GM19438 (cell line): ENCODE measurements around the gene GMCL1.
"Not testable (repeated sequence)": the region's sequence is repeated elsewhere in the genome, so short reads cannot be mapped to it uniquely, and the experiment has no call there.

Experiments used
- ATAC-seq: cut with Tn5 transposase; IDR thresholded peaks from one replicate; pipeline ENCODE4 v1.9.1; 2021; ENCODE audit warnings: low read depth; ENCODE audit not compliant: unreplicated experiment

GMCL1 gene

GRCh38 chr2:69847068-69847828 lies 17.8 kb downstream of the GMCL1 start:
- no peak for ATAC-seq

DNA sequence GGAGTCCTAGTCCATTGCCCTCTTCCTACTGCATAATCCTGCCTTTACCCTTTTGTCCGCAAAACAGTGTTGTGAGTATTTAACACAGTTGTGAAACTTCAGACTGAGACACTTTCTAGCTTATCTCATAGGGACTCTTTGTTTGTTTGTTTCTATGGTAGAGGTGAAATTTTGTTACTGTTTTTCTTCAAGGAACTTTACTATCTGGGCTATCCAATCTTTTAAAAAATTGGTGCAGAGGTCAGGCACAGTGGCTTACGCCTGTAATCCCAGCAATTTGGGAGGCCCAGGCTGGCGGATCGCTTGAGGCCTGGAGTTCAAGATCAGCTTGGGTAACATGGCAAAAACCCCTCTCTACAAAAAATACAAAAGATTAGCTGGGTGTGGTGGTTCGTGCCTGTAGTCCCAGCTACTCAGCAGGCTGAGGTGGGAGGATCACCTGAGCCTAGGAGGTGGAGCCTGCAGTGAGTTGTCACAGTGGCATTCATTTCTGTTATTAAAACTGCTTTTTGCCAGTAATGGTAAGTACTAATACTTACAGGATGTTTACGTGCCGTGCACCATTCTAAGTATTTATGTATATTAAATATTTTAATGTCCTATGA lies 18.8 kb downstream of the GMCL1 start:
- no peak for ATAC-seq

GRCh38 chr2:69858261-69858660 lies 28.8 kb downstream of the GMCL1 start:
- no peak for ATAC-seq

DNA sequence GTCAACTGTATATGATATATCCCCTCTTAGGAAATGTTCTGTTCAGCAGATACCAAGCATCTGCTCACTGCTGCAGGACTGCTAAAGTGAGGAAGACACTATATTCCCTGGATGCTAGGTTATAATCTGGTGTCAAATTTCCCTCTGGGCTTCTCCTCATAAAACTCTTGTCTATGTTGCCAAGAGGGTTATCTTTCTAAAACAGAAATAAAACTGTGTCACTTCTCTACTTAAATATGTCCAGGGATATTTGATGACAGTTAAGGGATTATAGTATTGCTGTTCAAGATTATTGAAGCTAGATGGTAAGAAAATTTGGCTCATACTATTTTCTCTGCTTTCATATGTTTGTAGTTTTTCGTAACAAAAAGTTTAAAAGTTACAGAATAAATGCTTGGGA lies 33.8 kb downstream of the GMCL1 start:
- no peak for ATAC-seq

- ATAC-seq: no peak
These were observed 59.0 kb downstream of the GMCL1 start for GRCh38 chr2:69888451-69888850.

DNA sequence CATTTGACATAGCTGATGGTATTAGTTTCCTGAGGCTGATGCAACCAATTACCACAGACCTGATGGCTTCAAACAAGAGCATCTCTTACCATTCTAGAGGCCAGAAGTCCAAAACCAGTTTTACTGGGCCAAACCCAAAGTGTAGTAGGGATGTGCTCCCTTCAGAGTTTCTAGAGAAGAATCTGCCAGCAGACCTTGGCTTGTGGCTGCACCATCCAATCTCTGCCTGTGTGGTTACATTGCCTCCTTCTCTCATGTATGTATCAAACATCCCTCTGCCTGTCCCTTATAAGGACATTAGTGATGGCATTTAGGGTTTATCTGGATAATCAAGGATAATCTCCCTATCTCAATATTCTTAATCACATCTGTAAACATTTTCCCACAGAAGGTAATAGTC lies 59.8 kb downstream of the GMCL1 start:
- no peak for ATAC-seq

GRCh38 chr2:69890881-69891280 lies 61.4 kb downstream of the GMCL1 start:
- no peak for ATAC-seq

DNA sequence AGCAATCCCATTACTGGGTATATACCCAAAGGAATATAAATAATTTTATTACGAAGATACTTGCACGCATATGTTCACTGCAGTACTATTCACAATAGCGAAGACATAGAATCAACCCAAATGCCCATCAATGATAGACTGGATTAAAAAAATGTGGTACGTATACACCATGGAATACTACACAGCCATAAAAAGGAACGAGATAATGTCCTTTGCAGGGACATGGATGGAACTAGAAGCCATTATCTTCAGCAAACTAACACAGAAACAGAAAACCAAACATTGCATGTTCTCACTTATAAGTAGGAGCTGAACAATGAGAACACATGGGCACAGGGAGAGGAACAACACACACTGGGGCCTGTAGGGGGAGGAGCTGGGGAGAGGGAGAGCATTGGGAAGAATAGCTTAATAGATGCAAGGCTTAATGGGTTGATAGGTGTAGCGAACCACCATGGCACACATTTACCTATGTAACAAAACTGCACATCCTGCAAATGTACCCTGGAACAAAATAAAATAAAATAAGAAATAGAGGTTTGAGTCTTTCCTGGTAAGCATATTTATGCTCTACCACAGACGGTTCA lies 63.5 kb downstream of the GMCL1 start:
- not testable (repeated sequence) for ATAC-seq

- ATAC-seq: no peak
These were observed 64.5 kb downstream of the GMCL1 start, which contains the start of gene SNRNP27 for GRCh38 chr2:69893684-69894551. Gene SNRNP27, plus strand, starts transcription at chr2:69893956. Its CDS starts 29 bp downstream, at chr2:69893985.

DNA sequence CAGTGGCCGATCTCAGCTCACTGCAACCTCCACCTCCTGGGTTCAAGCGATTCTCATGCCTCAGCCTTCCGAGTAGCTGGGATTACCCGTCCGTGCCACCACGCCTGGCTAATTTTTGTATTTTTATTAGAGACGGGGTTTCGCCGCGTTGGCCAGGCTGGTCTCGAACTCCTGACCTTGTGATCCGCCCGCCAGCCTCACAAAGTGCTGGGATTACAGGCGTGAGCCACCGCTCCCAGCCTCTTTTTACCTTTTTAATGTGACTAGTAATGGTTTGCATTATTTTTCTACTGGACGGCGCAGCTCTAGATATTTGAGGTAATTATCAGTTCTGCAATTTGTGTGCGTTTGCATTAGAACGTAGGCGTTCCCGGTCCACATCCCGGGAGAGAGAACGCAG lies 65.3 kb downstream of the GMCL1 start:
- not testable (repeated sequence) for ATAC-seq

DNA sequence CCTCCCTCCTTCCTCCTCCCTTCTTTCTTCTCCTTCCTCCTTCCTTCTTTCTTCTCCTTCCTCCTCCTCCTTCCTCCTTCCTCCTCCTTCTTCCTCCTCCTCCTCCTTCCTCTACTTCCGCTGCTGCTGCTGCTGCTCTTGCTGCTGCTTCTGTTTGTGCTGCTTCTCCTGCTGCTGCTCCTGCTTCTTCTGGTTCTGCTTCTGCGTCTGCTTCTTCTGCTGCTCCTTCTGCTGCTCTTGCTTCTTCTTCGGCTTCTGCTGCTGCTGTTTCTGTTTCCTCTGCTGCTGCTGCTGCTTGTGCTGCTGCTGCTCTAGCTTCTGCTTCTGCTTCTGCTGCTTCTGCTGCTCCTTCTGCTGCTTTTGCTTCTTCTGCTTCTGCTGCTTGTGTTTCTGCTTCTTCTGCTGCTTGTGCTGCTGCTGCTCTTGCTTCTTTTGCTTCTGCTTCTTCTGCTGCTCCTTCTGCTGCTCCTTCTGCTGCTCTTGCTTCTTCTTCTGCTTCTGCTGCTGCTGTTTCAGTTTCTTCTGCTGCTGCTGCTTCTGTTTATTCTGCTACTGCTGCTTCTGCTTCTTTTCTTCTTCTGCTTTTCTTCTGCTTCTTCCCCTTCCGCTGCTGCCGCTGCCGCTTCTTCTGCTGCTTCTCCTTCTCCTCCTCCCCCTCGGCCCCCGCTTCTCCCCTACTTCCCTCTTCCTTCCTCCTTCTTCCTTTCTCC lies 72.9 kb downstream of the GMCL1 start:
- no peak for ATAC-seq

DNA sequence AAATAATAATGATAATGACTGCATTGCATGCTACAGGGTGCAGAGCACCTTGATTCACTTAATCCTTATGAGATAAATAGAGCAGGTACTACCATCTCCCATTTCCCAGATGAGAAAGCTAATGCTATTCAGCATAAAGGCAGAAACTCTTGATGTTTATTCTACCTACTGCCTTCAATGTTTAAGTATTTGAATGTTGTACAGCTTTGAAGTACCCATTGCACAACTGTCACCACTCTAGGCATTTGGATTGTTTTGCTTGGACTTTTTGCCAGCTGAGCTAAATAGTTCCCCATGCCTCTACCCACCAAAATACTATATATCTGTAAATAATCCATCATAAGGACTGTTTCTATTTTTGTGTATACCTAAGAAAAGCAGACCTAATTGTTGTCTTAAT lies 77.8 kb downstream of the GMCL1 start:
- no peak for ATAC-seq

DNA sequence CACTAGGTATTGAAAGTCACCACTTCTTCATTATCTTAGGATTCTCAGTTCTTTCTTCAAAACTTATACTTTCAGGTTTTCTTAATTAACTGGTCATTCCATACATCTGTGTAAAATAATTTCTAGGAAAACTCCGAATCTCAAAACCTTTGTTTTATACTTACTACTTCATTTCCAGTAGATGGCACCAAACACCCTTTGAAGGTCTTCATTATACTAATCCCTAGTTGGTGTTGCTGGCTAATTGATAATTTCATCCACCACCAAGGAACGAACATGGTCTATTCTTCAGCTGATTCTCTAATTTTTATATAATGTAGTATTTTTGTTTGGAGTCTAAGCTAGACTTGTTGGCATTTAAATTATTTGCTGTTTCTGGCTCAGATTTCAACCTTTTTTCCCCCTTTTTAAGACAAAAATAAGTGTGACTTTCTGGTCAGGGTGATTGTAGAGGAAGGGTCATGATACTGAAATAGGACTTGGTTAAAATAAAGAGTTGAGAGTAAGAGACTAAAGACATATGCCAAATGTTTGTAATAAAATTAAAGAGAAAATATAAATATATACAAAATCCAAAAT lies 82.6 kb downstream of the GMCL1 start:
- no peak for ATAC-seq

DNA sequence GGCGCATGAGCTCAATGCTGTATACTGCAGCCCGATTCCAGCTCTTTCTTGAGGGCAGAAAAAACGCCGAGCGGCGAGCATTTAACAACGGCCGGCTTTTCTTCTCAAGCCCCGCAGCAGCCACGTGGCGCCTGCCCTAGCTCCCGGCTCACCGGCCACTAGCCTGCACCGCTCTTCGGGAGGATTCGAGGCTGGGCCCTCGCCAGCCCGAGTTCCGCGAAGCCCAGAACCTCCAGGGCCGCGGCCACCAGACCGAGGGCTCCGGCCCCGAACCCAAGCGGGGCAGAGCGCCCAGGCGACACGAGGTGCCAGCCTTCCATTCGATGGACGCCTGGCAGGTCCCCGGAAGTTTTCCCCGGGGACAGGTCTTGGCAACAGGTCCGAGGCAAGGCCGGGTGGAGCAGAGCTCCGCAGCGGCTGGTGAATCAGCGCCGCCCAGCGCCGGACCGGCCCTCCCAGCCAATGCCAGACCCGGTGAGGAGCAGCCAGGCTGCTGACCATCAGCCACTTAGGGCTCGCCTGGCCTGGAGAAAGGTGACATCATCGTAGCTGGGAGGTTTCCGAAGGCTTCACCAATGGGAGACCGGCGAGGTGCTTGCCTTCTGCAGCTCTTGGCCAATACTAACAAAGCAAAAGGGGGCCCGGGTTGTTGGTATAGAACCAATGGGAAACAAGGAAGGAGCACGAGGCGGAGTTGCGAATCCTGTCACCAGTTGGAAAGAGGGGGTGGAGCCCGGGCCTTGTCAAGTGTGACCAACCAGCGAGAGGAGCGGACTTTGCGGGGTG lies 84.9 kb downstream of the GMCL1 start:
- ATAC-seq: peak; percentile 92

DNA sequence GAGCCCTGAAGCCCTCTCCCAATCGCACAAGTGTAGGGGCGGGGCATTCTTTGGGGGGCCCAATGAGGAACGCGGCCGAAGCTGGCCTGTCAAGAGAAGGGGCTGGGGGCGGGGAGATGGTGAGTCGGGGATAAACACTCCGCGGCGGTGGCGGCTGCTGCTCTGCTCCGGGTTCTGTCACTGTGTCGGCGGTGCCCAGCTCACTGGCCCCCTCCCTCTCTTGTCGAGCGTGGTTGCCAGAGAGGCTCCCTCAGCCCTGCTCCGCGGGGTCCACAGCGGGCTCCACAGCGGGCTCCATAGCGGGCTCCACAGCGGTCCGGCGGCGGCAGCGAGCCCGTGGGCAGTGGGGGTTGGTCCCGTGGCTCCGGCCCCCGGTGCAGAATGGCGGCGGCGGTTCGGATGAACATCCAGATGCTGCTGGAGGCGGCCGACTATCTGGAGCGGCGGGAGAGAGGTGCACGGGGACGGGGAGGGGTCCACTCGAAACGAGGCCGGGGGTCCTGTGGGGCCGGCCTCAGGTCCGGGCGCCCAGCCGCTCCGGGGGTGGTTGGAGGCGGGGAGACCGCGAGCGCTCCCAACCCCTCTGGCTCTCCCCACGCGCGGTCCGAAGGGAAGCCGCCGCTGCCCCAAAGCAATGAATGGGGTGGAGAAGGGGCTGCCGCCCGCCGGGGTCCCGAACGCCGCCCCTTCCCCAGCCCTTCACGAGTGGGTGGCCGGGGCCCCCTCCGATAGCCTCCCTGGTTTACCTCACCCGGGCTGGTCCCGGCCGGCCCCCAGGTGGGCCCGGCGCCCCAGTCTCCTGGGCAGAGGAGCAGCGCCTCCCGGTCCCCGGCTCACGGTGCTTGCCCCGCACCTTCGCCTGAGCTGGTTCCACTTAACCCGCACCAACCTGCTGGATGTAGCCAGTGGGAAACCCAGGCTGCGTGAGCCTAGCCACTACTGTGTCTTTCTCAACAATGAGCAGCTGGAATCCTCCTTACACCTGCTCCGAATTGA lies 85.8 kb downstream of the GMCL1 start, which contains the start of gene MXD1:
TSS of gene MXD1 (plus strand) at position 160 of the 996 bp plus-strand sequence. CDS start at position 382, 222 bp downstream.
- ATAC-seq: peak; percentile 86

DNA sequence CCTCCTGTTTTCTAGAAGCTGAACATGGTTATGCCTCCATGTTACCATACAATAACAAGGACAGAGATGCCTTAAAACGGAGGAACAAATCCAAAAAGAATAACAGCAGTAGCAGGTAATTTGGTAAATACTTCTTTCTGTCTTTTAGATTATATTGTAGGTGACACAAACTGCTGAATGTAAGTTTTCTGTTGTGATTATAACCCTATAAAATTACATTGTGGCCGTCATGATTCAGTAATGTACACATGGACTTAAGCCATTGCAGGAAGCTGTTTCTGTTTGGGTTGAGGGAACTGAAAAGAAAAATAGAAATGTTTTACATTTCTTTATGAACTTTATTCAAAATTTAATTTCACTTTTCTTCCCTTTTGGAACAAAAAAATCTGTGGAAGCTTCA lies 86.6 kb downstream of the GMCL1 start:
- no peak for ATAC-seq

GRCh38 chr2:69917852-69918251 lies 88.4 kb downstream of the GMCL1 start:
- ATAC-seq: no peak

GRCh38 chr2:69918401-69918800 lies 88.9 kb downstream of the GMCL1 start:
- no peak for ATAC-seq
